GM12878 (cell line): ENCODE results near the gene FAM24B. TPM values are rescaled to one million over a fixed set of nuclear protein-coding genes. Genes with fewer than 3 reads are reported as not detected.
"Not testable (repeated sequence)": the region's sequence is repeated elsewhere in the genome, so short reads cannot be mapped to it uniquely, and the experiment has no call there.

ENCODE experiments used
- ATAC-seq: fragments of 200-7000 bp; cut with Tn5 transposase; 3 replicates; pipeline ENCODE4 v1.9.1; 2020; ENCODE audit warnings: mild to moderate bottlenecking, moderate library complexity
- BruUV-seq: library from RNA; stranded (reverse); fragments of 400-500 nt; replicated peaks from 2 replicates; lab custom pipeline; 2021; lab: Mats Ljungman, UMichigan
- CTCF ChIA-PET: fragments of 300-600 bp; sonication (Branson Sonifier 250); formaldehyde crosslinking; extraction: SDS; loops from one replicate; lab custom pipeline; 2021; ENCODE audit warnings: inconsistent platforms; lab: Yijun Ruan, JAX
- POLR2A ChIA-PET: fragments of 350-600 bp; formaldehyde crosslinking; extraction: SDS; loops from one replicate; lab custom pipeline; 2021; ENCODE audit warnings: inconsistent platforms; lab: Charles Lee
- RAD21 ChIA-PET: fragments of 300-600 bp; sonication (Branson Sonifier 250); formaldehyde crosslinking; loops from one replicate; lab custom pipeline; 2023; ENCODE audit warnings: antibody characterized with exemption; ENCODE audit not compliant: unreplicated experiment; lab: Charles Lee
- SMC1A ChIA-PET: fragments of 300-600 bp; sonication (Branson Sonifier 250); formaldehyde crosslinking; loops from one replicate; lab custom pipeline; 2023; ENCODE audit not compliant: unreplicated experiment, uncharacterized antibody; lab: Charles Lee
- DNase-seq: peaks from one replicate; pipeline ENCODE4 v3.0.0-alpha.2; 2011; ENCODE audit warnings: low read depth, low spot score
- FAIRE-seq: peaks from 3 replicates; lab custom pipeline; 2011; peaks lifted over from hg19 to GRCh38; lab: Jason Lieb, UNC
- H2AFZ ChIP-seq: 2 replicates; pipeline ENCODE4 v1.6.0; 2011; ENCODE audit warnings: low read depth, low read length, control low read depth; ENCODE audit not compliant: control insufficient read depth
- H3K27ac ChIP-seq: 2 replicates; pipeline ENCODE4 v1.5.1; 2011; ENCODE audit warnings: control low read depth; ENCODE audit not compliant: control insufficient read depth, insufficient read depth
- H3K27me3 ChIP-seq, 2 experiments: replicated peaks in 1 of 2; 2 replicates each; pipeline versions ENCODE4 v1.6.0 to v1.6.1; 2011; ENCODE audit warnings: low read length in 1 of 2; ENCODE audit not compliant: control insufficient read depth in 2 of 2, insufficient read depth in 2 of 2
- H3K36me3 ChIP-seq, 2 experiments: 2 replicates each; pipeline ENCODE4 v1.5.1; 2011; ENCODE audit warnings: low read length in 1 of 2; ENCODE audit not compliant: control insufficient read depth in 2 of 2, insufficient read depth in 2 of 2
- H3K4me1 ChIP-seq: 2 replicates; pipeline ENCODE4 v1.6.1; 2011; ENCODE audit warnings: mild to moderate bottlenecking, low read length, moderate library complexity, mixed read lengths; ENCODE audit not compliant: control insufficient read depth, insufficient read depth
- H3K4me2 ChIP-seq: 2 replicates; pipeline ENCODE4 v1.6.0; 2011; ENCODE audit warnings: control low read depth; ENCODE audit not compliant: control insufficient read depth, insufficient read depth
- H3K4me3 ChIP-seq: fragments of 200-600 bp; sonication (generic); 2 replicates; pipeline ENCODE4 v1.5.1; 2016
- H3K79me2 ChIP-seq: 2 replicates; pipeline ENCODE4 v1.6.0; 2011; ENCODE audit warnings: low read length; ENCODE audit not compliant: control insufficient read depth, insufficient read depth
- H3K9ac ChIP-seq: 2 replicates; pipeline ENCODE4 v1.8.0; 2011; ENCODE audit warnings: low read length, control low read depth, mixed read lengths; ENCODE audit not compliant: control insufficient read depth, insufficient read depth
- H3K9me3 ChIP-seq: replicated peaks from 3 replicates; pipeline ENCODE4 v1.5.1; 2011; ENCODE audit warnings: mild to moderate bottlenecking, low read length; ENCODE audit not compliant: control insufficient read depth, insufficient read depth
- H4K20me1 ChIP-seq: 2 replicates; pipeline ENCODE4 v1.6.0; 2011; ENCODE audit not compliant: control insufficient read depth, insufficient read depth
- ELK1 ChIP-seq: IDR thresholded peaks from 2 replicates; pipeline ENCODE4 v1.6.1; 2012; ENCODE audit warnings: low read depth, low read length, improper control_type of control experiment
- MEF2B ChIP-seq: fragments of 450-650 bp; IDR thresholded peaks from 2 replicates; pipeline ENCODE4 v1.6.1; 2018; ENCODE audit warnings: mild to moderate bottlenecking, moderate library complexity; ENCODE audit not compliant: partially characterized antibody, poor library complexity, severe bottlenecking
- POLR2AphosphoS2 ChIP-seq: IDR thresholded peaks from 2 replicates; pipeline ENCODE4 v1.6.1; 2011; ENCODE audit warnings: low read depth, mild to moderate bottlenecking, low read length, improper control_type of control experiment, moderate library complexity
- WGBS: methylation state at CpG from one replicate; pipeline ENCODE4 v1.1.6; 2016; ENCODE audit warnings: low lambda C conversion rate; ENCODE audit not compliant: insufficient replicate concordance, insufficient coverage; ENCODE audit errors: missing lambda C conversion rate; 5-methylcytosine and 5-hydroxymethylcytosine counted together
- in situ Hi-C: fragments of 300-500 bp; cut with MboI; formaldehyde crosslinking; loops from 9 replicates; pipeline ENCODE4 v1.14.3; 2018; ENCODE audit warnings: mixed read lengths
- intact Hi-C: fragments of 100-400 bp; cut with micrococcal nuclease; formaldehyde crosslinking; loops from one replicate; pipeline ENCODE4 v1.14.2; 2022; ENCODE audit not compliant: unreplicated experiment
- polyA plus RNA-seq, 11 experiments: library from polyadenylated mRNA; depleted of rRNA in 4 of 11; unstranded in 6 of 11; stranded (reverse) in 5 of 11; fragments of >200 nt; fragmentation: Nextera tagmentation in 4 of 11; fragmentation: Illumina TruSeq in 1 of 11; extraction: Ambion mirVana in 4 of 11; extraction: Trizol in 1 of 11; gene quantifications; 1 replicate in 1 of 11; 2 replicates in 10 of 11; pipeline versions ENCODE4 v1.2.1 to v1.2.3, GENCODE V29; 2011 to 2016; ENCODE audit warnings: inconsistent platforms in 2 of 11, missing spikeins in 2 of 11, low read depth in 1 of 11
- total RNA-seq, 4 experiments: library from RNA; depleted of rRNA in 3 of 4; stranded (reverse); fragments of >200 nt in 3 of 4; fragmentation: Illumina TruSeq in 1 of 4; extraction: Trizol in 1 of 4; gene quantifications; 2 replicates each; pipeline versions ENCODE4 v1.2.1 to v1.2.3, GENCODE V29; 2013 to 2021

FAM24B gene
- total and polyA plus RNA-seq, 10 of the 15 experiments (the other 5 are each of a cell fraction or from before 2014, with no cell fraction given) = 4.8 to 15.3 (median 7.2) TPM

DNA sequence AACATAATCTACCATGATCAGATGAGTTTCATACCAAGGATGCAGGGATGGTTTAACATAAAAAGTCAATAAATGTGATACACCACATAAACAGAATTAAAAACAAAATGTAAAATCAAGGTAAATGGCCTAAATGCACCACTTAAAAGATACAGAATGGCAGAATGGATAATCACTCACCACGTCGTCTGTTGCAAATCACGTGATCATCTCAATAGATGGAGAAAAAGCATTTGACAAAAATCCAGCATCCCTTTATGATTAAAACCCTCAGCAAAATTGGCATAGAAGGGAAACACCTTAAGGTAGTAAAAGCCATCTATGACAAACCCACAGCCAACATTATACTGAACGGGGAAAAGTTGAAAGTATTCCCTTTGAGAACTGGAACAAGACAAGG, 24.5 kb upstream of the FAM24B start:
- BruUV-seq, DNase-seq, H3K4me3 ChIP-seq, H3K4me2 ChIP-seq, H3K27ac ChIP-seq, H4K20me1 ChIP-seq, SMC1A ChIA-PET, CTCF ChIA-PET, H3K79me2 ChIP-seq, H3K27me3 ChIP-seq, H3K36me3 ChIP-seq, H3K9ac ChIP-seq, RAD21 ChIA-PET, H2AFZ ChIP-seq, FAIRE-seq, H3K9me3 ChIP-seq, in situ Hi-C loops, H3K4me1 ChIP-seq, POLR2A ChIA-PET, intact Hi-C loops, ATAC-seq: not testable (repeated sequence)
- WGBS = 76% methylated on average over 4 of the region's 4 CpGs

GRCh38 chr10:122894261-122894944, 15.0 kb upstream of the FAM24B start:
- in situ Hi-C loops (no loop called here), intact Hi-C loops (no loop called here)
- 0 out of 2 replicates have a peak overlapping the region, but pooled peaks have one; percentile 24 for H3K4me3 ChIP-seq
- H3K27me3 ChIP-seq = no peaks in the 10 kb centered on the region
- H3K9ac ChIP-seq = no peak overlapping the region; the same call in 1 of the 2 replicates
- H3K79me2 ChIP-seq = no peaks in the 10 kb centered on the region
- no peak overlapping the region for H3K27ac ChIP-seq
- DNase-seq (no peak), ATAC-seq (peak; percentile 51), FAIRE-seq (no peak)
- BruUV-seq = no TSS peak
- no peaks in the 10 kb centered on the region for H3K9me3 ChIP-seq
- H3K4me2 ChIP-seq = peak overlapping the region; percentile 42; the same call in 1 of the 2 replicates
- no peaks in the 10 kb centered on the region for H3K36me3 ChIP-seq
- SMC1A ChIA-PET = no interaction called here
- 98% methylated on average over 5 of the region's 5 CpGs for WGBS
- TF ChIP-seq ELK1 (no peak), MEF2B (no peak), POLR2AphosphoS2 (no peak)
- H3K4me1 ChIP-seq = no peaks in the 10 kb centered on the region
- RAD21 ChIA-PET = interaction anchor here (0.6 kb wide), 1 partner anchor 614 kb away, joined by 5 read pairs; no protein-coding TSS in a partner anchor
- POLR2A ChIA-PET = no interaction called here
- CTCF ChIA-PET = no interaction called here
- peak overlapping the region; percentile 56 for H2AFZ ChIP-seq
- H4K20me1 ChIP-seq = no peaks in the 10 kb centered on the region
